NCI-H2196 (cell line): ENCODE results near the gene GTF2IRD1.

ENCODE experiments used
- DNase-seq: peaks from one replicate; lab custom pipeline; 2025; ENCODE audit not compliant: unreplicated experiment; lab: John Stamatoyannopoulos, UW

Gene GTF2IRD1

DNA sequence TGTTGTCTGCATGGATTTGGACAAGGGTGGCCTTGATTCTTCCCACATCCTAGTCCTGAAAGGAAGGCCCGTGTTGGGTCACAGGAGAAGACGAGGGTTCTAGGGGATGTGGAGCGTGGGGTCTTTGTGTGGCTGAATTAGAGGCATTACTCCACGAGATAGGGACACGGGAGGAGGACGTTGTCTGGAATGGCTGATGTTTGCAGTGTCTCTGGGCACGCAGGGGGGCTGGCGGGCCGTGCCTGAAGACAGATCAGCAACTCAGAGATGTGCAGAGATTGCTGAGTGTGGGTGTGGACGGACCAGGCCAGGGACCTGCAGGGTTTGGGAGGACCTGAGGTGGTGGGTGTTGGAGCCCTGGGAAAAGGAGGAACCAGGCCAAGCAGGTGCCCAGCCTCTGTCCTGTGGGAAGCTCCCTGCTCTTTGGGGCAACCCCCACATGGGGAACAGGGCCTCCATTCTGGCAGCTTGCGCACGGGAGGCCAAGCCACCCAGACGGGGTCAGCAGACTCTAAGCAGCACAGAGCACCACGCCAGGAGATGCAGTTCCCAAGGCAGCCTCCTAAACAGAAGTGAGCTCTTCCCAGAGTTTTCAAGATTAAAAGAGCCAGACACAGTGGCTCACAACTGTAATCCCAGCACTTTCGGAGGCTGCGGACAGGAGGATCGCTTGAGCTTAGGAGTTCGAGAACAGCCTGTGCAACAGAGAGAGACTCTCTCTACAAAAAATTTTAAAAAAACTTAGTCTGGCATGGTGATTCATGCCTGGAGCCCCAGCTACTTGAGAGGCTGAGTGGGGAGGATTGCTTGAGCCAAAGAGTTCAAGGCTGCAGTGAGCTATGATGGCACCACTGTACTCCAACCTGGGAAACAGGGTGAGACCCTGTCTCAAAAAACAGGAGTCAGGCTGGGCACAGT is 132.8 kb downstream of the GTF2IRD1 start:
- no peak for DNase-seq

DNA sequence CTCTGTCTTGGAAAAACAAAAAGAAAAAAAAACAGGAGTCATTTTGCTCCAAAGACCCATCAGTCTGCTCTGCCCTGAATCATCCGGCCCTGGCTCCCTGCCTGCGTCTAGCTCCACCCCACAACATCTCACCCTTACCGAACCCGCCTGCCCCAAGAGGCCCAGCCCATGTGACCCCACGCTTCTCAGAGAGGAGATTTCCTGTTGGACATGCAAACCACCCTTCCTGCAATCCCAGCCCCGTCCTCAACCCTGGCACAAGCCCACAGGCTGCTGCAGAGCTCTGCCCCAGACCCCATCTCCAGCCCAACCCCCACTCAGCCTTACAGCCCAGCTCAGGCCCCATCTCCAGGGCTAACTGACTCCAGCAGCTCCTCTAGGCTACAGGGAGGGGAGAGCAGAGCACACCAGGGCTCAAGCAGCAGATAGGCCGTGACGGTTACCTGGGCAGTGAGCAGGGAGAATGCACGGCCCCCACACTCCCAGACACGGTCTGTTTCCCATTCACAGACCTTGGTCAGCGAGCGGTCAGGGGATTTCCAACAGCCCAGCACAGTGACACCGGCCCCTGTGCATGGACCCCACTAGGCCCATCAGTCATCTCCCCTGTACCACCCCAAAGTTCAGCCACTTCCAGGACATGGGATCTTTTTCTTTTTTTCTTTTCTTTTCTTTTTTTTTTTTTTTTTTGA is 133.9 kb downstream of the GTF2IRD1 start:
- peak; percentile 90 for DNase-seq

DNA sequence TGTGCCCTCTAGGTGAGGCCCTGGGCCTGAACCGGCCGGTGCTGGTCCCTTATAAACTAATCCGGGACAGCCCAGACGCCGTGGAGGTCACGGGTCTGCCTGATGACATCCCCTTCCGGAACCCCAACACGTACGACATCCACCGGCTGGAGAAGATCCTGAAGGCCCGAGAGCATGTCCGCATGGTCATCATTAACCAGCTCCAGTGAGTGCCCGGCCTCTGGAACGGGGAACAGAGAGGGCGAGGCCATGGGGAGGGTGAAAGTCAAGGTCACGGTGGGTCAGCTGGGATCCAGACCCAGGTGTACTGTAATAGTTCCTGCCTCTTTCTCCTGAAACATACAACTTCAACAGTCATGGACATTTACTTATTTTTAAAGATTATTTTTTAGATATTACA is 137.1 kb downstream of the GTF2IRD1 start:
- no peak for DNase-seq

DNA sequence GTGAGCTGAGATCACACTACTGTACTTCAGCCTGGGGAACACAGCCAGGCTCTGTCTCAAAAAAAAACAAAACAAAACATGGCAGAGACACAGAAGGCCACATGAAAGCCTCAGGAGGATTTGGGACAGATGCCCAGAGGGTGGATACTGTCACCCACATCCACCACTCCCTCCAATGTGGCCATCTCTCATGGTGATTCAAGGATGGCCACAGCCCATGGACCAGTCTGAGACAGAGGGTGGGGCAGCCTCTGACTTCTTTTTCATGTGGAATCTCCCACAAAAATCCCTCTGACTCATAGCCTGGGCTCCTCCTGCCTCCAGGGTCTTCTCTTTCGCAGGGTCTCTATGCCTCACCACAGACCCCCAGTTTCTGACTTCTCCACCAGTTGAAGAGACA is 144.9 kb downstream of the GTF2IRD1 start:
- no peak for DNase-seq

DNA sequence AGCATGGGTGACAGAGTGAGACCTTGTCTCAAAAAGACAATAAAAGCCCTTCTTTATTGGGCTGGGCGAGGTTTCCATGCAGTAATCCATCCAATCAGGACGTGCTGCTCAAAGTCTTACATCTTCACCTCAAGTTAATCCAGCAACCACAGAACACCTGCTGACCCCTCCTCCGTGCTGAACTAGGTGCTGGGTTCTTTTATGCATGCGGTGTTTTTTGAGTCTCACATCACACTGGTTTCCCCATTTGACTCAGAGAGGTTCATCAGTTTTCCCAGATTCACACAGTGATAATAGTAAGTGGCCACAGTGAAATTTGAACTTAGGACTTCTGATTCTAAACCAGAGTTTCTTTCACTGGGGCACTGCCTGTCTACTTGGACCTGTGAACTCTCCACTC is 145.5 kb downstream of the GTF2IRD1 start:
- DNase-seq, result no peak

DNA sequence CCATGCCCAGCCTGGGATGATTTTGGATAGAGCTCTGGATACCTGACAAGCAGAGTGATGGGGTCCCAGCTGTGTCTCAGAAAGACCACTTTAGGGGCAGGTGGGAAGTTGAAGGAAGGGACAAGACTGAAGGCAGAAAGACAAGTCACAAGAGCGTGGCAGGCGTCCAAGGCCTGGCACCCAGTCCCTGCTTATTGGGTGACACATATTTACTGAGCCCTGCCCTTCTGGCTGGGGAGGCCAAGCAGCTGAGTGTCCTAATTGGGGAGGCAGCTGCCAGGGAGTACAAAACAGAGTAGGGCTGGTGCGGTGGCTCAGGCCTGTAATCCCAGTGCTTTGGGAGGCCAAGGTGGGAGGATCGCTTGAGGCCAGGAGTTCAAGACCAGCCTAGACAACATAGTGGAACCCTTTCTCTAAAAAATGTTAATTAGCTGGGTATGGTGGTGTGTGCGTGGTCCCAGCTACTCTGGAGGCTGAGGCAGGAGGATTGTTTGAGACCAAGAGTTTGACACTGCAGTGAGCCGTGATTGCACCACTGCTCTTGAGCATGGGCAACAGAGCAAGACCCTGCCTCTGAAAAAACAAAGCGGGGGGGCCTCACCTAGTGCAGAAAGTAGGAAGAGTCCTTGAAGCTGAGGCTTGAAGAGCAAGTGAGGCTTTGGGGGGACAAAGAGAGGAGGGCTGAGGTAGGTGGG is 150.8 kb downstream of the GTF2IRD1 start:
- DNase-seq, result peak; percentile 69

DNA sequence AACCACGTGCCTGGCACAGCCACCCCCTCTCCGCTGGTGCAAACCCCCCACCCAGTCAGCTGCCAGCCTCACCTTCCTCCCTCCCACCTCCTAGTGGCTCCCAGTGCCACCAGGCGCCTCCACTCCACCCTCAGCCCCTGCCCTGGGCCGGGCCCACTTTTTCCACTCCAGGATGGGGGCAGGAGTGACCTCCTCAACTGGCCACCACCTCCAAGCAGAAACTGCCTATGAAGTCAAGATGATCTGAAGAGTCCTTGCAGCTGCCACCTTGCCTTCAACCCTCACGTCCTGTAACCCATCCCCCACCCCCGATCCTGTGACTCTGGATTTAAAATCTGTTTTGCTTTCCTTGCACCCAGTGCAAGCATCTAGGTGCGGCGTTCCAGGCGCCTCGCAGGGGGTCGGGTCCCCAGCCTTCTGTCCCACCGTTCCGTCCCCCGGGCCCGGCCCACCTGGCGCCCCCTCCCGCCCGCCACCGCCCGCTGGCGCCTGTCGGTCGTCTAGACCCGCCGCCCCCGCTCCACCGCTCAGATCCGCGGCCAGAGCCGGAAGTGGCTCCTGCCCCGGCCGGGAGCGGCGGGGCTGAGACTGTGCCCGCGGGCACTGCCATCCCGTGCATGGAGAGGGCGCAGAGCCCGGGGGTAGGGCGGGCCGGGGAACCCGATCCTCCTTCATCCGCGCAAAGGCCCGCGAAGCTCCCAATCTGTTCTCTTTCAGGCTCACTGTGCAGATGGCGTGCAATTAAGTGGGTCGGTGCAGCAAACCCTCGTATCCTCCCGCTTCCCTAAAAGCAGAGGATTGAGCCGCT is 152.6 kb downstream of the GTF2IRD1 start:
- DNase-seq, result no peak

DNA sequence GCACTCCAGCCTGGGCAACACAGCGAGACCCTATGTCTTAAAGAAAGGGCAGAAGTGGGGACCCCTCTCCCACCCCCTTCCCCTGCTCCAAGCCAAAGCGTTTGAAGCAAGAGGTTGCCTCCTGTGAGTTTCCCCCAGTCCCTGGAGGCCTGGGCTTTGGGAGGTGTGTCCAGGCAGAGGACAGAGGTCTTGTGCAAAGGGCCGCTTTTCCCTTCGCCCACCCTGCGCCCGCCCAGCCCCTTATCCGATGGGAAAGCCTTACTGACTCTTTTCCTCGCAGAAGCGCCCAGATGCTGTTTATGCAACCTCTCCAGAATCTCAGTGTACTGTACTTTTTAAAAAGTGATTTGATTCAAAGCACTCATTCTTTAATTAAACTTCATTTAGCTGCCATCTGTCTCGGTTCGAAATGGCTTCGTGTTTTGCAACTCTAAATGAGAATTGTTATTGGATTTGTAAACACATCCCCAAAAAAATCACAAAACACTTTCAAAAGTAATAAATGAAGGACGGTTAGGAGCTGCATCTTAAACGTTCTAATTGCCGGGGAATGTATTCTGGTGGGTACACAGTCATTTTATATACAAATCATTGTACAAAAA is 153.3 kb downstream of the GTF2IRD1 start:
- DNase-seq, result no peak

DNA sequence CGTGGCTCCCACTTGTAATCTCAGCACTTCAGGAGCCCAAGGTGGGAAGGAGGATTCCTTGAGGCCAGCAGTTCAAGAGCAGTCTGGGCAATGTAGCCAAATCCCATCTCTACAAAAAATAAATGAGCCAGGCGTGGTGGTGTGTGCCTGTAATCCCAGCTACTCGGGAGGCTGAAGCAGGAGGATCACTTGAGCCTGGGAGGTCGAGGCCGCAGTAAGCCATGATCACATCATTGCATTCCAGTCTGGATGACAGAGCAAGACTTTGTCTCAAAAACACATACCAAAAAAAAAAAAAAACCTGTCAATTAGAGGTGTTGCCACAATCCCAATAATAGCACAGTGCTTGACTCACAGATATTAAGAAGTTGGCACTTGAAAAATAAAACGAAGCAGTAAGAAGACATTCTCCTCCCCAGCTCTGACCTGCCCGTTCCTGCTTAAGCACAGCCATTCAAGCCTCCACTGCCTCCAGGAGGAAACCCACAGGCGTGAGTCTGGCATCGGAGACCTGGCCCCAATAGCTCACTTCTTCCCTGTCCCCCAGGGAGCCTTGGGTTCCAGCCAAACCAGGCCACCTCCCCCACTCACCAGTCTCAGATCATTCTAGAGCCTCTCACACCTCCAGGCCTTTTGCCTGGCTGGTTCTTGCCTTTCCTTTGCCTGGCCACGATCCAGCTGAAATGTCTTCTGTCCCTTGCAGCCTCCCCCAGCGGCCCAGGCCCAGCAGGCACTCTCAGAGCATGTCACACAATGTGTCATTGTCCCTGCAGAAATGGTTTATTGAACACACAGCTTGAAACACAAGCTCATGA is 158.5 kb downstream of the GTF2IRD1 start:
- DNase-seq, result peak; percentile 60

DNA sequence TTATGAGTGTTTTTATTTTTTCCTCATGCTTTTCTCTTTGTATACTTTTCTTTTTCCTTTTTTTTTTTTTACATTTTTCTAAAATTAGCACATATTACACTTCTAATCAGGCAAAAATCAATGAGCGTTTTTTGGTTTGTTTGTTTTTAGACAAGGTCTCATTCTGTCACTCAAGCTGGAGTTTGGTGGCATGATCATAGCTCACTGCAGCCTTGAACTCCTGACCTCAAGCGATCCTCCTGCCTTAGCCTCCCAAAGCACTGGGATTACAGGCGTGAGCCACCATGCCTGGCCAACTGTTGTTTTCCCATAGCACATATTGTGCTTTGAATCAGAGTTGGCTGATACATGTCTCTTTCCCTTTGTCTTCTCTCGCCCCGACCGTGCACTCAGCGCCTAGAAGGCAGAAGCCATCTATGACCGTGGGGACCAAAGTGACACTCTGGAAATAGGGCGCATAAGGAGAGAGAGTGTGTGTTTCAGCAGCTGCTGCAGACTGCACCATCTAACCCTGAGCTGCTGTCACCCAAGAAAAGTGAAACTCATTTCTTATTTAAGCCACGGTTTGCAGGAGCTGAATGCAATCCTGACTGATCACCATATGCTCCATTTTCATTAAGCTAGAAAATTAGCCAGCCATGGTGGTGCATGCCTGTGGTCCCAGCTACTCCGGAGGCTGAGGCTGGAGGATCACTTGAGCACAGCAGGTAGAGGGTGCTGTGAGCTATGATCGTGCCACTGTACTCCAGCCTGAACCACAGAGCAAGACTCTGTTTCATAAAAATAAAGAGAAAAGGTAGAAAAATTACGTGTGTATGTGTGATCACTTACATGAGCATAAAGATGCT is 162.5 kb downstream of the GTF2IRD1 start:
- DNase-seq, result no peak

DNA sequence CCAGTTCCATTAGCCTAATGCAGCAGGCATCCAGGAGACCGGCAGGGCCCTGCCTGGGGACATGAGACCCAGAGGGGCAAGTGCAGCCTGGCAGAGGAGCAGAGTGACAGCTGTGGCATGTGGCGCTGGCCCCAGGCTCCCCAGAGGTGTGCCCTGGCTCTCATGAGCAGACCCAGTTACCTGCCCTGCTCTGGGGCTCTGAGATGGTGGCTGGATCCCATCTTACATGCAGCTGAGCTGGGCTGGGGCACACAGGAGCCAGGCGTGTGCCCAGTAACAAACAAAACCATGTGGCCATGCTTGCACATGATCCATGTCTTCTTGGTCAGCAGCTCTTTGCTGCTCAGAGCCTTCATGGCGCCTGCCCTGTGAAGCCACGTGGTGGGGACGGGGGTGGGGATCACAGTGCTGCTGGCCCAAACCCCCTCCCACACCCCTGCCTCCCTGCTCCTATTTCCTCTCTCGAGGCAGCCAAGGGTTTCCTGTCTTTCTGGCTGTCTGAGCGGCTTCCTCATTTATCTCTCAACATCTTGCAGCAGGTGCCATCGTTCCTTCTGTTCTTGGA is 163.6 kb downstream of the GTF2IRD1 start:
- DNase-seq, result peak; percentile 23

DNA sequence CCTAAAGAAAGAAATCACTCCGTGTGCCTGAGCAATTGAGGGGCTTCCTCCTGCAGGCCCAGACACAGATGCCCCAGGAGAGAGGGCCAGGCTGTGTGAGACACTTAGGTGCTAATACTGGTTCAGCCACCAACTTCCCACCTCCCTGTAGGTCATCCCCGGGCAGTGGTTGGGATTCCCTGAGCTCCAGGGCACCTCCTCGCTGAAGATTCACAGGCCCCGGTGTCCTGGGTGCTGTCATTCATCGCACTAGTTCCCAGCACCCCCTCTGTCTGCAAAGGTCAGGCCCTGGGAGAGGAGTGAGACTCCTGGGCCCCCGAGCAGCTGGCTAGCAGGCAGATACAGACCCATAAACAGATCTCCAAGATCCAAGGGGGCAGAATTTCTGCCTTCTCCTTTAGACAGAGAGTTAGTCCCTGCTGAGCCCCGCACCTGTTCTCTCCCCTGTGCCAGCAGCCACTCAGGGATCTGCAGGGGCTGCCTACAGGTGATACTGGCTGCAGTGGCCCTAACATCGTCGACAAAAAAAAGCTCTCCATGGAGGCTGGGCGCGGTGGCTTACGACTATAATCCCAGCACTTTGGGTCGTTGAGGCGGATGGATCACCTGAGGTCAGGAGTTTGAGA is 165.6 kb downstream of the GTF2IRD1 start:
- no peak for DNase-seq

DNA sequence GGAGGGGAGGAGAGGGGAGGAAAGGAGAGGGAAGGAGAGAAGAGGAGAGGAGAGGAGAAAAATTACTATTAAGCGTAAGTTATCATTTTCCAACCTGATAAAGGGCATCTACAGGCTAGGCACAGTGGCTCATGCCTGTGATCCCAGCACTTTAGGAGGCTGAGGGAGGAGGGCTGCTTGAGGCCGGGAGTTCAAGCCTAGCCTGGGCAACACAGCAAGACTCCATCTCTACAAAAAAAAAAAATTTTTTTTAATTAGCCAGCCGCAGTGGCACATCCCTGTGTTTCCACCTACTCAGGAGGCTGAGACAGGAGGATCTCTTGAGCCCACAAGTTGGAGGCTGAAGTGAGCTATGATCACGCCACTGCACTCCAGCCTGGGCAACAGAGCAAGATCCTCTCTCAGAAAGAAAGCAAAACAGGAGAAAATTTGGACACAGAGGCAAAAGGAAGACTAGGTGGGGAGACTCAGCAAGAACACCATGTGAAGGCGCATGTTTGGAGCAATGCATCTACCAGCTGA is 168.6 kb downstream of the GTF2IRD1 start:
- no peak for DNase-seq

DNA sequence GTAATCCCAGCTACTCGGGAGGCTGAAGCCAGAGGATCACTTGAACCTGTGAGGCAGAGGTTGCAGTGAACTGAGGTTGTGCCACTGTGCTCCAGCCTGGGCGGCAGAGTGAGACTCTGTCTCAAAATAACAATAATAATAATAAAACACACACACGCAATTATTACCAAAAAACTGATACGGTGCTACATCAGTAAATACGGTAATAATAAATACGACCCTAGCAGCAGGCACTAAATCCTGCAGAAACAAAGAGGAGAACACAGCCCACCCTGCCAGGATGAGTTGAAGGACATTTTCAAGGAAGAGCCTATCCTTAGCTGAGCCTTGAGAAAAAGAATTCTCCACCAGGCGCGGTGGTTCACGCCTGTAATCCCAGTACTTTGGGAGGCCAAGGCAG is 169.4 kb downstream of the GTF2IRD1 start:
- DNase-seq, result no peak

DNA sequence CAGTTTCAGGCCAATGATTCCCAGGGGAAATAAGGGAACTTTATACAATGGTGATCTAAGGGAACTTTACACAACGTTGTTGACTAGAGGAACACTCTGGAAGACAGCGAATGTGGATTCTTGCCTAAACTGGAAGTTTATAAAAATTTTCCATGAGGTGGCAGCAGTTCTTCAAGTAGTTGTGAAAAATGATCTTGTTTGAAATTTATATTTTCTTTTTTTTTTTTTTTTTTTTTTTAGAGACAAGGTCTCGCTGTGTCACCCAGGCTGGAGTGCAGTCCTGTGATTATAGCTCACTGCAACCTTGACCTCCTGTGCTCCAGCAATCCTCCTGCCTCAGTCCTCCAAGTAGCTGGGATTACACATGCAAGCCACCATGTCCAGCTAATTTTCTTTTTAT is 171.7 kb downstream of the GTF2IRD1 start:
- DNase-seq, result no peak

DNA sequence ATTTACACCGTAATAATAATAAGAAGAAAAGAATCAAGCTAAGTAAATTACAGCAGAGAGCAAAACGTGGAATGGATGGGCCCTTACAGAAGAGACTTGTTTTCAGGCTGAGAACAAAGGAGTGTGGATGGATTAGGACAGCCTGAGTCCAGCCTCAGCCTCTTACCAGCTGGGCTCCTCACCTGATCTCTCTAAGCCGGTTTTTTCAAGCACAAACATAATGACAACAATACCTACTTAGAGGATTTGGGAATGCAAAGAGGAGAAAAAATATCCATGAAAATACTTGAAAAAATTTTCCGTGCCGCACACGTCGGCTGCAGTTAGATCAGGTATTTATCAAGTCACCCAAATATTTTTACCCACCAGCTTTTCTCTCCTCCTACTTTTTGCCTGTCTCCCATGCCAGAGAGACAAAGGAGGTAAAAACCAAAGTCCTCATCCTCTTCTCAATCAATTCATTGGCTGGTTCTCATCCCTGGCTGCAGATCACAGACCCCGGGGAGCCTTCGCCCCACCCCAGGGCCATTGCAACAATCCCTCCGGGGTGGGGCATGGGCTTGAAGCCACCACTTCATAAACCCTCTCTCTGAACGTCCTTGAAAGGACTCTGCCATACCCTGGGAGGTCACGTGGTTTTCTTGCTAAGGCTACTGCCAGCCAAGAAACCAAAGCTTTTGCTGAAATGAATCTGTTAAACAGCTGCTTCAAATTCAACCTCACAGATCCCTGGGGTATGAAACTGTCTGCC is 174.1 kb downstream of the GTF2IRD1 start:
- peak; percentile 65 for DNase-seq

DNA sequence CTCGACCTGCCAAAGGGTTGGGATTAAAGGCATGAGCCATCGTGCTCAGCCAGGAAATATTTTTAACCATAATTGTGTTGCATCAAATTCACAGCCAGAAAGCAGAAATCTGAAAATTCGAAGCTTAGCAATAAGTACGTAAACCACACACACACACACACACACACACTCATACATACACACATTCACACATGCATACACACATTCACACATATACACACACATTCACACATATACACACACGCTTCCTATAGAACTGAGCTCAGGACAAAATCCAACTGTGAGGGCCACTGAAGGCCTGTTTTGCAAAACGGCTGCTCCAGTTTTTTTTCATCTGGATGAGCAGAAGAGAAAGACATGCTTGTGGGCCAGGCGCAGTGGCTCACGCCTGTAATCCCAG is 178.8 kb downstream of the GTF2IRD1 start:
- no peak for DNase-seq
